Lower leg skin (tissue), 3 donors: ENCODE results near the gene RAP1GDS1.

Source experiments
- POLR2A ChIP-seq, 2 donors: fragments of 450-650 bp; IDR thresholded peaks; one replicate each; pipeline ENCODE4 v1.6.1; 2016 to 2017; ENCODE audit warnings: antibody characterized with exemption in 2 of 2, mild to moderate bottlenecking in 1 of 2, moderate library complexity in 1 of 2
- TF ChIP-seq, protein P1 (sequence below), 3 donors: fragments of 450-650 bp; IDR thresholded peaks; one replicate each; pipeline ENCODE4 v1.5.1; 2016; ENCODE audit warnings: antibody characterized with exemption in 3 of 3, mild to moderate bottlenecking in 3 of 3, moderate library complexity in 2 of 3

DNA sequence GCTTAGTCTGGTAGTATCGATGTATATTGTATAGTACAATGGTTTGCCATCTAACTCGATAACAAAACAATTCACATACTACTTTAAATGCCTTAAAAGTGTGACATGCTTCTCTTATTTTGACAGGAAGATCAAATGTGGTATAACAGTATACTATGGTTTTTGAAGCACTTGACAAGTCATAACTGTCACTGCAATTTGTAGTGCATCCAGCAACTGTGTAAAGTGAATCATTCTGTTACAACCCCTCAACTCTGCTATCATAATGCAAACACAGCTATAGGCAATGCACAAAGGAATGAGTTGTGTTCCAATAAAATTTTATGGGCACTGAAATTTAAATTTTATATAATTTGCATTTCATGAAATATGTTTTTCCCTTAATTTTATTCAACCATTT, 14.0 kb downstream of the RAP1GDS1 start:
- TF ChIP-seq, protein P1, sequence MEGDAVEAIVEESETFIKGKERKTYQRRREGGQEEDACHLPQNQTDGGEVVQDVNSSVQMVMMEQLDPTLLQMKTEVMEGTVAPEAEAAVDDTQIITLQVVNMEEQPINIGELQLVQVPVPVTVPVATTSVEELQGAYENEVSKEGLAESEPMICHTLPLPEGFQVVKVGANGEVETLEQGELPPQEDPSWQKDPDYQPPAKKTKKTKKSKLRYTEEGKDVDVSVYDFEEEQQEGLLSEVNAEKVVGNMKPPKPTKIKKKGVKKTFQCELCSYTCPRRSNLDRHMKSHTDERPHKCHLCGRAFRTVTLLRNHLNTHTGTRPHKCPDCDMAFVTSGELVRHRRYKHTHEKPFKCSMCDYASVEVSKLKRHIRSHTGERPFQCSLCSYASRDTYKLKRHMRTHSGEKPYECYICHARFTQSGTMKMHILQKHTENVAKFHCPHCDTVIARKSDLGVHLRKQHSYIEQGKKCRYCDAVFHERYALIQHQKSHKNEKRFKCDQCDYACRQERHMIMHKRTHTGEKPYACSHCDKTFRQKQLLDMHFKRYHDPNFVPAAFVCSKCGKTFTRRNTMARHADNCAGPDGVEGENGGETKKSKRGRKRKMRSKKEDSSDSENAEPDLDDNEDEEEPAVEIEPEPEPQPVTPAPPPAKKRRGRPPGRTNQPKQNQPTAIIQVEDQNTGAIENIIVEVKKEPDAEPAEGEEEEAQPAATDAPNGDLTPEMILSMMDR (IDR thresholded peaks at IDR 0.05) = no peak
- TF ChIP-seq POLR2A (IDR thresholded peaks at IDR 0.05) = no peak
